GM18505 (cell line): ENCODE measurements around the gene ACVR2A.

Experiments used
- ATAC-seq: cut with Tn5 transposase; IDR thresholded peaks from one replicate; pipeline ENCODE4 v1.9.1; 2021; ENCODE audit not compliant: unreplicated experiment
- POLR2A ChIP-seq: IDR thresholded peaks from 4 replicates; pipeline ENCODE4 v1.6.1; 2011; ENCODE audit warnings: borderline replicate concordance; ENCODE audit not compliant: insufficient read depth, insufficient read length; ENCODE audit errors: extremely low read depth

ACVR2A gene

DNA sequence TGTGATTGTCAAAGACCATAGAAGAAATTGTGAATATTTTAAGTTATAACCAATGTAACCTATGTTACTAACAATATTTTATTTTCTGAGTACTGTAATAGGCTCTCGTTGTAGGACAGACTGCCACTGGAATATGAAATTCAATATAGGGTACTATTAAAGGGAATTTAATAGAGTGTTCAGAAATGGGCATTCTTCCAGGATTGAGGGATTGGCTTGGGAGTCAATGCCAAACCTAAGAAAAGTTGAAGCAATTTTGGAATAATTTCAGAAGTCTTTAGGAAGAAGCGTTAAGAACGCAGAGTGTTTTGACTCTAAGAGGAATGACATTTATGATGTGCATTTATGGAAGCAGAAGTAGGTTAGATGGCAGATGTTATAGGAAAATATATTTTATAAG lies 79.0 kb downstream of the ACVR2A start:
- TF ChIP-seq POLR2A = no peak

GRCh38 chr2:147924647-147925046 lies 79.8 kb downstream of the ACVR2A start:
- no peak for ATAC-seq
- TF ChIP-seq POLR2A = no peak

More for the DNA sequence above, 79.0 kb downstream of the ACVR2A start:
- no peak for ATAC-seq

DNA sequence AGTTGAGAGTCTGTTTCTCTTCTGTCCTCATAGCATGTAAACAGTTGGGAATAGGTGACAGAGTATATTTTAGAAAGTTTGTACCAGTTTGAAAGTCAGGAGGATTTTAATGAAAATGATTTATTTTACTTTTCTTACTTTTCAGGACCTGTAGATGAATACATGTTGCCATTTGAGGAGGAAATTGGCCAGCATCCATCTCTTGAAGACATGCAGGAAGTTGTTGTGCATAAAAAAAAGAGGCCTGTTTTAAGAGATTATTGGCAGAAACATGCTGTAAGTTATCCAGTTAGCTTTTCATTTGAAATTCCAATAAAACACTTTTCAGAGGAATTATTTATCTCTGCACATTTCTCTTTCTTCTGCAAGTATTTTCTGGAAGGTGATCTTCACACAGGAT lies 81.1 kb downstream of the ACVR2A start:
- no peak for TF ChIP-seq POLR2A
- no peak for ATAC-seq

- no peak for ATAC-seq
- TF ChIP-seq POLR2A = no peak
These were observed 82.3 kb downstream of the ACVR2A start for GRCh38 chr2:147927053-147927588.

DNA sequence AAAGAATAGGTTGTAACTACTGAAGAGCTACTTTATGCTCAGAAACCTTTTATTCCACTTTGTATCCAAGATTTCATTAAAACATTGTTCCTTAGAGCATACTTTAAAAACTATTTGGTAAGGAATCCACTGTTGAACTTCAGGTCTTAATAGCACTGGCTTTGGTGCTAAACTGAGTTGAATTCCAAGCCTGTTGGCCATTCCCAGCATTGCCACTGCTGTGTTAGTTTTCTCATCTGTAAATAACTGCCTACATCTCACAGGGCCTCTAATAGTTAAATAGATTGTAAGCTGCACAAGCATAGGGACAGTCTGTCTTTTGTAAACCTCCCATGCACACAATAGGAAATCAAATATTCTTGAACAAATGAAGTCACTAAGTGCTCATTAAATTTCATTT lies 89.1 kb downstream of the ACVR2A start:
- no peak for ATAC-seq
- no peak for TF ChIP-seq POLR2A

DNA sequence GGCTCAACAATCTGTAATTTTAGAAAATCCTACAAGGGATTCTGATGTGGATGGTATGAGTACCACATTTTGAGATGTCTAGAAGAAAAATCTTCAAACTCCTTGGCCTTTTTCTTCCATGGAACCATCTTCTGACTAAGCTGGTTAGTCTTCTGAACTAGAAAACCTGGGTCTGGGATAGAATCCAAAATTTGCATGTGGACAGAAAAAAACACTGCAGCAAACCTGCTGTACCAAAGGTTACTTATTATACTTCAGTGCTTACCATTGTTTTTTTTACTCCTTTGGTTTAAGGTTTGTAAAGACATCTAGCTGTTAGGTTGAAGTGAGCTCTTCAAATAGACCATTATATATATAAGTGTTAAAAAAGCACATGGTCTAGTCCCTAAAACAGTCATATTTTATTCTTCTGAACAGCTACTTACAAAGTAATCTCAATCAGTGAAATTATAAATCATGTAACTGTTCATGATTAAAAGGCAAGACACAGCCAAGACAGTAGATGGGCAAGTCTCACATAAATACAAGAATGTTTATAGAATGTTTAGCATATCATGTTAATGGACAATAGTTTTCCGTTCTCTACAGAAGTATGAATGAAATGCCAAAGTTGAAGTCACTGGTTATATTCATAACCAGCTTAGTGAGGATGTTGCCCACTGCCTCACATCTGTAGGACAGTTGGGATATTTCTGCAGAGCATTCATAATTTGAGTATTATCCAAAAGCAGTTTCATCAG lies 90.2 kb downstream of the ACVR2A start:
- ATAC-seq = no peak
- TF ChIP-seq POLR2A = no peak

DNA sequence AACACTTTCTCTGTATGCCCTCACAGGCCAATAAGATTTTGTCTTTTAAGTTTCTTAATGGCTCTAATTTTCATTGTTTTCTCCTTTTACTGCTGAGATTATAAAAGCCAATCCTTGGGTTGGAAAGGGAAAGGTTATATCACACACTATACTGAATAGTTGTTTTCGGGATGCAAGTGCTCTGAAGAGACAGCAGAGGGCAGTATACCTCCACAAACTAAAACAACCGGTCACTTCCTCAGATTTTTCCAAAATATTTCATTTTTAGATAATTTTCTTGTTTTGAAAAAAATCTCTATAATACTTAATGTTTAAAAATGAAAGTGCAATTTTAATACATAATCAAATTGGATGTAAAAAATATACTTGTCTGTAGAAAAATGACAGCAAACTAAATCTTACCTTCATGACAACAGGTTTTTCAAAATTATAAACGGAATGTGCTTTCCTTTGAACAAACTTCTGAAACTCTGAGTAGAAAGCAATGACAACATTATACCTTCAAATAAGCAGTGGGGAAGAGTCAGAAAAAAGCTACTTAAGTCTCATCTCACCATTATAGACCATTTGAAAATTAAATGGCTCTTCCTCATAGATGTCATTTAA lies 93.0 kb downstream of the ACVR2A start:
- ATAC-seq = no peak
- no peak for TF ChIP-seq POLR2A

- no peak for ATAC-seq
These were observed 94.5 kb downstream of the ACVR2A start for GRCh38 chr2:147939313-147939712.

DNA sequence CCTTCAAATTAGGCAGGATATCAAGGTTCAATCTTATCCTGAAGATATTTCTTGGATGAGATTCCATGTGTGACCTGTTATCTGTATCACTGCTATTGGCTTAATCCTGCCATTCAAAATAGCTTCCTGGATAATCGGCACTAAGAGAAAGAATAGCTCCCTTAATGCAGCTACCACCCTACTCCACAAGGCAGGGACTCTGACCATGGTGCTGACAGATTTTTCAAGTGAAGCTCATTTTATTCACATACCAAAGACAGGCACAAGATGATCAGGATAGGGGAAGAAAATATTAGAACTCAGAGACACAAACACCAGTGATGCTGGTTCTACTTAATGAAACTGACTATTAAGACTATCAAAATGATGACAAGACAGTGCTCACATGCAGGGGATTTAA lies 100.8 kb downstream of the ACVR2A start:
- no peak for TF ChIP-seq POLR2A
- ATAC-seq = no peak

More at GRCh38 chr2:147939313-147939712, 94.5 kb downstream of the ACVR2A start:
- no peak for TF ChIP-seq POLR2A

- no peak for ATAC-seq
- TF ChIP-seq POLR2A = no peak
These were observed 107.3 kb downstream of the ACVR2A start for GRCh38 chr2:147952118-147952517.

- ATAC-seq = no peak
- TF ChIP-seq POLR2A = no peak
These were observed 123.7 kb downstream of the ACVR2A start for GRCh38 chr2:147968571-147968970.

- ATAC-seq = no peak
- no peak for TF ChIP-seq POLR2A
These were observed 131.3 kb downstream of the ACVR2A start for GRCh38 chr2:147976102-147976501.

DNA sequence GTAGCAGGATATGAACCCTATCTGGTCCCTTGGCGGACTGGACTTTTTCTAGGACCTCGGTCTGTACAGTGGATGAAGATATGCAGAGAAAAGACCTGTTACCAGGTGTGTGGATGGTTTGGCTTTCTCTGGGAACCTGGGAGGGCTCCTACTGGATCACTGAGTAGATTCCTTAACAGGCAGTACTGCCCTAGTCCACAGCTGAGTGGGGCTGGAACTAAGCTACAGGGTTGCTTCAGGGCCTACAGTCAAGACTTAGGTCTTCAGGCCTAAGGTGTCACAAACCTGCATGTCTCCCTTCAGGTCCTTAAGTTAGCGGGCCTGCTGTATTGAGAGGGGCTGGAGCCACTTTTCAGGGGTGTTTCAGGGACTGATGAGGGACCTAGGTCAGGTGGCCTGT lies 132.8 kb downstream of the ACVR2A start:
- no peak for ATAC-seq
- no peak for TF ChIP-seq POLR2A
